ENCODE data around the gene PHF20.

Gene PHF20

DNA sequence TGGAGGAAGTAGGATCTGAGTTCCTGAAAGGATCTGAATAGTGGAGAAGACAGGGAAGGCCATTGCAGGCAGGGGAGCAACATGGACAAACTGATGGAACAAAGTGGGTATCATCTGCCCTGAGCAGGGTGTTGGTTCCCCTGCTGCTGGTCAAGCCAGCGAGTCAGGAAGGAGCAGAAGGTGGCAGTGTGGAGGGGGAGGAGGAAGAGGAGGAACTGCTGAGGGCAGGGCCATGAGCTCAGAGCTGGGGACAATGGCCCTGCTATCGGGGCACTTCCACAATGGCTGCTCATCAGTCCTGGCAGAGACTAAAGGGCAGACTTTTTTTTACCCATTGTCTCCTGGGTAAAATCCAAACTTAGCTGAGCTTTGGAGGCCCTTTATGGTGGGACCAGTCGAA, 210.2 kb downstream of the PHF20 start:
- H3K27me3 ChIP-seq (ENCODE audit: control insufficient read depth in 3 of 3, insufficient read depth in 3 of 3, low read depth in 1 of 3, low read length in 3 of 3): peaks cover 0 to 17% (median 0%) of the 10 kb centered on the region in 3 experiments
- no peak overlapping the region for H4K8ac ChIP-seq (ENCODE audit: low read depth, low read length)
- no peak for DNase-seq (ENCODE audit: low spot score)

DNA sequence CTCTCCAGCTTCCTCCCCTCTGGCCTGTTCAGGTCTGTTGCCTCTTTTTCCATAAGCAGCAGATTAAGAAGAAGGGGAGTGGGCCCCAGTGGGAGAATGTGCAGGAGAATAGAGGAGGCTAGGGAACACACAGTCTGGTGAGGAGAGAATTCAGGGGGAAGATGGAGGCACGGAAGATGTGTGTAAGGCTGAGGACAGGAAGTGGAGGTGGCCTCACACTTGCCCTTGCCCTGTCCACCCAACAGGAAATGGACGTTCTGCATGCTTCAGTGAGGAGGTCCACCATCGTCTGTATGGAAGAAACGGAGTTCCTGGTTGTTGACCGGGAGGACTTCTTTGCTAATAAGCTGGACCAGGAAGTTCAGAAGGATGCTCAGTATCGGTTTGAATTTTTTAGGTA, 212.6 kb downstream of the PHF20 start:
- Histone ChIP-seq H3K27me3 (ENCODE audit: control insufficient read depth in 3 of 3, insufficient read depth in 3 of 3, low read depth in 1 of 3, low read length in 3 of 3) (peaks cover 0 to 12% (median 0%) of the 10 kb centered on the region in 3 experiments), H3K4ac (ENCODE audit: low read length) (no peak overlapping the region), H3K79me1 (ENCODE audit: low read depth, low read length) (no peaks in the 10 kb centered on the region), H2BK5ac (ENCODE audit: low read length) (no peak overlapping the region), H3K4me2 (ENCODE audit: insufficient read depth, low read length, poor library complexity, severe bottlenecking) (no peak overlapping the region), H3K14ac (ENCODE audit: low read length) (no peak overlapping the region), H2AK5ac (ENCODE audit: low read depth, low read length) (no peak overlapping the region), H2BK120ac (ENCODE audit: low read depth, low read length) (no peak overlapping the region), H4K91ac (ENCODE audit: low read depth, low read length, poor library complexity) (no peak overlapping the region), H2BK15ac (ENCODE audit: low read length) (no peak overlapping the region), H3K4me1 (ENCODE audit: control insufficient read depth in 2 of 2, insufficient read depth in 1 of 2, low read depth in 1 of 2, low read length in 2 of 2) (no peaks in the 10 kb centered on the region), H2AFZ (ENCODE audit: low read length) (peak overlapping the region; percentile 66), H3K4me3 (ENCODE audit: low read length in 2 of 2) (no peak overlapping the region), H2BK12ac (ENCODE audit: low read length) (no peak overlapping the region), H3K9me3 (replicated peaks in 1 of 2; ENCODE audit: control insufficient read depth in 2 of 2, insufficient read depth in 1 of 2, low read depth in 1 of 2, low read length in 2 of 2) (no peaks in the 10 kb centered on the region), H3K9ac (ENCODE audit: low read depth, low read length, poor library complexity) (no peak overlapping the region), H4K8ac (ENCODE audit: low read depth, low read length) (no peak overlapping the region), H3K23ac (ENCODE audit: low read depth, low read length, poor library complexity) (no peak overlapping the region), H3K18ac (ENCODE audit: low read length) (no peak overlapping the region), H3K27ac (replicated peaks; ENCODE audit: low read length) (no peak overlapping the region), H3K36me3 (replicated peaks in 1 of 2; ENCODE audit: control insufficient read depth in 2 of 2, insufficient read depth in 2 of 2, low read length in 2 of 2) (no peaks in the 10 kb centered on the region)
- WGBS, 2 donors (ENCODE audit: extremely low coverage in 2 of 2, insufficient read length in 2 of 2, insufficient replicate concordance in 1 of 2): no CpG with 5 or more reads among the region's 6 CpGs
- no peak for DNase-seq (ENCODE audit: low spot score)

More for the DNA sequence above, 210.2 kb downstream of the PHF20 start:
- Histone ChIP-seq H2BK5ac (ENCODE audit: low read length) (no peak overlapping the region), H2BK120ac (ENCODE audit: low read depth, low read length) (no peak overlapping the region), H2BK15ac (ENCODE audit: low read length) (no peak overlapping the region), H3K4me2 (ENCODE audit: insufficient read depth, low read length, poor library complexity, severe bottlenecking) (no peak overlapping the region), H2BK12ac (ENCODE audit: low read length) (no peak overlapping the region), H3K4me1 (ENCODE audit: control insufficient read depth in 2 of 2, insufficient read depth in 1 of 2, low read depth in 1 of 2, low read length in 2 of 2) (no peaks in the 10 kb centered on the region), H3K4me3 (ENCODE audit: low read length in 2 of 2) (no peak overlapping the region), H4K91ac (ENCODE audit: low read depth, low read length, poor library complexity) (no peak overlapping the region), H3K9ac (ENCODE audit: low read depth, low read length, poor library complexity) (no peak overlapping the region), H3K9me3 (replicated peaks in 1 of 2; ENCODE audit: control insufficient read depth in 2 of 2, insufficient read depth in 1 of 2, low read depth in 1 of 2, low read length in 2 of 2) (no peaks in the 10 kb centered on the region), H3K36me3 (replicated peaks in 1 of 2; ENCODE audit: control insufficient read depth in 2 of 2, insufficient read depth in 2 of 2, low read length in 2 of 2) (no peaks in the 10 kb centered on the region), H3K14ac (ENCODE audit: low read length) (no peak overlapping the region), H2AFZ (ENCODE audit: low read length) (no peak overlapping the region), H2AK5ac (ENCODE audit: low read depth, low read length) (no peak overlapping the region), H3K4ac (ENCODE audit: low read length) (no peak overlapping the region), H3K79me1 (ENCODE audit: low read depth, low read length) (no peaks in the 10 kb centered on the region), H3K18ac (ENCODE audit: low read length) (no peak overlapping the region), H3K23ac (ENCODE audit: low read depth, low read length, poor library complexity) (no peak overlapping the region), H3K27ac (replicated peaks; ENCODE audit: low read length) (no peak overlapping the region)
- WGBS, 2 donors (ENCODE audit: extremely low coverage in 2 of 2, insufficient read length in 2 of 2, insufficient replicate concordance in 1 of 2): no CpG with 5 or more reads among the region's 3 CpGs

DNA sequence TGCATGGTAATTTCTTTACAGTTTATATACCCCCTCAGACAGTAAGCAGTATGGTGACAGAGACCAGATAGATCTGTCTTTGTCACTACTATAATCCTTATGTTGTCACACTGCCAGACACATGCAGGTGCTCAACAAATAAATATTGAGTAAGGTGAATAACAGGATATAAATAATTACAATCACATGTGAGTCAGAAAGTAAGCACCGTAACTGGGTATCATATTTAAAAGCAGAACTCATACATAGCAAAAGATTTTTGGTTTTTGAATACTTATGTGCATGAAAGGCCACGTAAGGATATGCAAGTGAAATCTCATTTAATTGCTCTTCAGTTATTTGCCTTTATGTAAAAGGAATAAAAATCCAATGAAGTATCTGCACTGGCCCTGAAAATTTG, 214.0 kb downstream of the PHF20 start:
- Histone ChIP-seq H2AK5ac (ENCODE audit: low read depth, low read length) (no peak overlapping the region), H3K14ac (ENCODE audit: low read length) (no peak overlapping the region), H2BK120ac (ENCODE audit: low read depth, low read length) (no peak overlapping the region), H4K8ac (ENCODE audit: low read depth, low read length) (no peak overlapping the region), H2BK5ac (ENCODE audit: low read length) (no peak overlapping the region), H3K23ac (ENCODE audit: low read depth, low read length, poor library complexity) (no peak overlapping the region), H2BK15ac (ENCODE audit: low read length) (no peak overlapping the region), H4K91ac (ENCODE audit: low read depth, low read length, poor library complexity) (no peak overlapping the region), H3K79me1 (ENCODE audit: low read depth, low read length) (no peaks in the 10 kb centered on the region), H3K4me3 (ENCODE audit: low read length in 2 of 2) (no peak overlapping the region), H3K27ac (replicated peaks; ENCODE audit: low read length) (no peak overlapping the region), H3K9me3 (replicated peaks in 1 of 2; ENCODE audit: control insufficient read depth in 2 of 2, insufficient read depth in 1 of 2, low read depth in 1 of 2, low read length in 2 of 2) (no peaks in the 10 kb centered on the region), H2BK12ac (ENCODE audit: low read length) (no peak overlapping the region), H3K27me3 (ENCODE audit: control insufficient read depth in 3 of 3, insufficient read depth in 3 of 3, low read depth in 1 of 3, low read length in 3 of 3) (peaks cover 0 to 2% (median 0%) of the 10 kb centered on the region in 3 experiments), H3K18ac (ENCODE audit: low read length) (no peak overlapping the region), H3K4ac (ENCODE audit: low read length) (no peak overlapping the region), H2AFZ (ENCODE audit: low read length) (no peak overlapping the region), H3K4me2 (ENCODE audit: insufficient read depth, low read length, poor library complexity, severe bottlenecking) (no peak overlapping the region), H3K36me3 (replicated peaks in 1 of 2; ENCODE audit: control insufficient read depth in 2 of 2, insufficient read depth in 2 of 2, low read length in 2 of 2) (no peaks in the 10 kb centered on the region), H3K9ac (ENCODE audit: low read depth, low read length, poor library complexity) (no peak overlapping the region), H3K4me1 (ENCODE audit: control insufficient read depth in 2 of 2, insufficient read depth in 1 of 2, low read depth in 1 of 2, low read length in 2 of 2) (no peaks in the 10 kb centered on the region)
- DNase-seq (ENCODE audit: low spot score): no peak
- no CpG with 5 or more reads among the region's 2 CpGs for WGBS, 2 donors (ENCODE audit: extremely low coverage in 2 of 2, insufficient read length in 2 of 2, insufficient replicate concordance in 1 of 2)

DNA sequence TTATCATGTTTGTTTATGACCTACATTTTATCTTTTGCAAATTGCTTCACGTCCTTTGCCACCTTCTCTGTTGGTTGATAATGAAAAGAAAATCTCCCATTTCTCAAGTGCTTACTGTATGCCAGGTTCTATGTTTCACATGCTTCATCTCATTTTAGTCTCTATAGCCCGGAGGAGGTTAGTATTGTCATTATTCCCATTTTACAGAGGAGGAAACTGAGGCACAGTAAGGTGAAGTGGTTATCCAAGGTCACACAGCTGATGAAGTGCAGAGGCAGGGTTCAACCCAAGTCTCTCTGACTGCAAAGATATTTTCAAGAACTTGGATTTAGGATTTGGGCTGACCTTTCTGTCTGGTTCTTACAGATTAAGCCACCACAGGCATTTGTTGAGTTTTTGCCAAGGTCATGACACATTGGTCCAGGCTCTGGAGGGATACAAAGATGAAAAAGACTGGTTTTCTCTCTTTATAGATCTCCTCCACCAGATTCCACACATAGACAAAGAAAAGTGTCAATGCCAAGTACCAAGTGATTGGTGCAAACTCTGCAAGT, 217.2 kb downstream of the PHF20 start:
- Histone ChIP-seq H3K4me3 (ENCODE audit: low read length in 2 of 2) (no peak overlapping the region), H3K18ac (ENCODE audit: low read length) (no peak overlapping the region), H2AFZ (ENCODE audit: low read length) (no peak overlapping the region), H3K27me3 (ENCODE audit: control insufficient read depth in 3 of 3, insufficient read depth in 3 of 3, low read depth in 1 of 3, low read length in 3 of 3) (no peaks in the 10 kb centered on the region), H4K8ac (ENCODE audit: low read depth, low read length) (no peak overlapping the region), H3K4me2 (ENCODE audit: insufficient read depth, low read length, poor library complexity, severe bottlenecking) (no peak overlapping the region), H3K36me3 (replicated peaks in 1 of 2; ENCODE audit: control insufficient read depth in 2 of 2, insufficient read depth in 2 of 2, low read length in 2 of 2) (no peaks in the 10 kb centered on the region), H3K9ac (ENCODE audit: low read depth, low read length, poor library complexity) (no peak overlapping the region), H4K91ac (ENCODE audit: low read depth, low read length, poor library complexity) (no peak overlapping the region), H2BK5ac (ENCODE audit: low read length) (no peak overlapping the region), H2BK12ac (ENCODE audit: low read length) (no peak overlapping the region), H3K23ac (ENCODE audit: low read depth, low read length, poor library complexity) (no peak overlapping the region), H2BK120ac (ENCODE audit: low read depth, low read length) (no peak overlapping the region), H3K14ac (ENCODE audit: low read length) (no peak overlapping the region), H3K27ac (replicated peaks; ENCODE audit: low read length) (no peak overlapping the region), H2AK5ac (ENCODE audit: low read depth, low read length) (no peak overlapping the region), H3K4ac (ENCODE audit: low read length) (no peak overlapping the region), H3K9me3 (replicated peaks in 1 of 2; ENCODE audit: control insufficient read depth in 2 of 2, insufficient read depth in 1 of 2, low read depth in 1 of 2, low read length in 2 of 2) (no peaks in the 10 kb centered on the region), H3K79me1 (ENCODE audit: low read depth, low read length) (no peaks in the 10 kb centered on the region), H3K4me1 (ENCODE audit: control insufficient read depth in 2 of 2, insufficient read depth in 1 of 2, low read depth in 1 of 2, low read length in 2 of 2) (peaks cover 0 to 3% of the 10 kb centered on the region in 2 donors), H2BK15ac (ENCODE audit: low read length) (no peak overlapping the region)
- no CpG with 5 or more reads among the region's 2 CpGs for WGBS, 2 donors (ENCODE audit: extremely low coverage in 2 of 2, insufficient read length in 2 of 2, insufficient replicate concordance in 1 of 2)
- no peak for DNase-seq (ENCODE audit: low spot score)

All from neuronal stem cell (in vitro differentiated cells).